ENCODE data around the gene FOXL1.
A peak's percentile ranks its signal among the peaks of the same experiment; 100 is the strongest.

FOXL1 gene

GRCh38 chr16:86570558-86571529 lies 7.5 kb upstream of the FOXL1 start:
- Mint-ChIP-seq H3K36me3 (no peaks in the 10 kb centered on the region), H3K4me1 (peaks cover 11% of the 10 kb centered on the region), H3K4me3 (no peak overlapping the region), H3K9me3 (no peaks in the 10 kb centered on the region), H3K27me3 (peaks cover 40% of the 10 kb centered on the region), H3K27ac (no peak overlapping the region)

GRCh38 chr16:86571530-86571915 lies 6.8 kb upstream of the FOXL1 start:
- H3K27me3 Mint-ChIP-seq = peaks cover 44% of the 10 kb centered on the region
- peaks cover 12% of the 10 kb centered on the region for H3K4me1 Mint-ChIP-seq
- H3K9me3 Mint-ChIP-seq = no peaks in the 10 kb centered on the region
- no peaks in the 10 kb centered on the region for H3K36me3 Mint-ChIP-seq
- H3K27ac Mint-ChIP-seq = no peak overlapping the region
- no peak overlapping the region for H3K4me3 Mint-ChIP-seq

GRCh38 chr16:86572041-86572521 lies 6.3 kb upstream of the FOXL1 start:
- Mint-ChIP-seq H3K4me3 (no peak overlapping the region), H3K9me3 (no peaks in the 10 kb centered on the region), H3K4me1 (peaks cover 15% of the 10 kb centered on the region), H3K27ac (no peak overlapping the region), H3K36me3 (no peaks in the 10 kb centered on the region), H3K27me3 (peaks cover 48% of the 10 kb centered on the region)

GRCh38 chr16:86572606-86573005 lies 5.7 kb upstream of the FOXL1 start:
- Mint-ChIP-seq H3K4me1 (peaks cover 11% of the 10 kb centered on the region), H3K4me3 (no peak overlapping the region), H3K36me3 (no peaks in the 10 kb centered on the region), H3K9me3 (no peaks in the 10 kb centered on the region), H3K27me3 (peaks cover 50% of the 10 kb centered on the region), H3K27ac (no peak overlapping the region)

- no peaks in the 10 kb centered on the region for H3K9me3 Mint-ChIP-seq
- no peaks in the 10 kb centered on the region for H3K36me3 Mint-ChIP-seq
- peaks cover 54% of the 10 kb centered on the region for H3K27me3 Mint-ChIP-seq
- no peak overlapping the region for H3K4me3 Mint-ChIP-seq
- peaks cover 11% of the 10 kb centered on the region for H3K4me1 Mint-ChIP-seq
- H3K27ac Mint-ChIP-seq = no peak overlapping the region
Measured at GRCh38 chr16:86573215-86573614, 5.1 kb upstream of the FOXL1 start.

- Mint-ChIP-seq H3K4me3 (no peak overlapping the region), H3K27ac (no peak overlapping the region), H3K27me3 (peaks cover 56% of the 10 kb centered on the region), H3K4me1 (peaks cover 11% of the 10 kb centered on the region), H3K36me3 (no peaks in the 10 kb centered on the region), H3K9me3 (no peaks in the 10 kb centered on the region)
Measured at GRCh38 chr16:86573646-86574508, 4.5 kb upstream of the FOXL1 start.

- H3K36me3 Mint-ChIP-seq = no peaks in the 10 kb centered on the region
- peaks cover 55% of the 10 kb centered on the region for H3K27me3 Mint-ChIP-seq
- peaks cover 10% of the 10 kb centered on the region for H3K4me1 Mint-ChIP-seq
- H3K27ac Mint-ChIP-seq = no peak overlapping the region
- no peaks in the 10 kb centered on the region for H3K9me3 Mint-ChIP-seq
- H3K4me3 Mint-ChIP-seq = no peak overlapping the region
Measured at GRCh38 chr16:86574646-86575045, 3.7 kb upstream of the FOXL1 start.

GRCh38 chr16:86575095-86575685 lies 3.2 kb upstream of the FOXL1 start:
- peaks cover 56% of the 10 kb centered on the region for H3K27me3 Mint-ChIP-seq
- H3K36me3 Mint-ChIP-seq = no peaks in the 10 kb centered on the region
- H3K4me1 Mint-ChIP-seq = peaks cover 12% of the 10 kb centered on the region
- H3K4me3 Mint-ChIP-seq = no peak overlapping the region
- no peaks in the 10 kb centered on the region for H3K9me3 Mint-ChIP-seq
- no peak overlapping the region for H3K27ac Mint-ChIP-seq

- peaks cover 12% of the 10 kb centered on the region for H3K4me1 Mint-ChIP-seq
- no peak overlapping the region for H3K27ac Mint-ChIP-seq
- H3K9me3 Mint-ChIP-seq = no peaks in the 10 kb centered on the region
- no peaks in the 10 kb centered on the region for H3K36me3 Mint-ChIP-seq
- H3K27me3 Mint-ChIP-seq = peaks cover 56% of the 10 kb centered on the region
- H3K4me3 Mint-ChIP-seq = peak overlapping the region; percentile 71
Measured at GRCh38 chr16:86575754-86576557, 2.4 kb upstream of the FOXL1 start.

GRCh38 chr16:86576591-86577313 lies 1.6 kb upstream of the FOXL1 start:
- H3K27ac Mint-ChIP-seq = no peak overlapping the region

GRCh38 chr16:86577314-86577971 lies 906 bp upstream of the FOXL1 start:
- Mint-ChIP-seq H3K36me3 (no peaks in the 10 kb centered on the region), H3K9me3 (no peaks in the 10 kb centered on the region), H3K27me3 (peaks cover 61% of the 10 kb centered on the region), H3K4me1 (peaks cover 12% of the 10 kb centered on the region), H3K4me3 (no peak overlapping the region), H3K27ac (no peak overlapping the region)

More at GRCh38 chr16:86576591-86577313, 1.6 kb upstream of the FOXL1 start:
- Mint-ChIP-seq H3K4me1 (peaks cover 12% of the 10 kb centered on the region), H3K9me3 (no peaks in the 10 kb centered on the region), H3K4me3 (peak overlapping the region; percentile 71), H3K36me3 (no peaks in the 10 kb centered on the region), H3K27me3 (peaks cover 59% of the 10 kb centered on the region)

GRCh38 chr16:86578611-86579267 lies 390 bp downstream of the FOXL1 start:
- Mint-ChIP-seq H3K4me3 (no peak overlapping the region), H3K4me1 (peaks cover 12% of the 10 kb centered on the region), H3K27me3 (peaks cover 62% of the 10 kb centered on the region), H3K36me3 (no peaks in the 10 kb centered on the region), H3K9me3 (no peaks in the 10 kb centered on the region), H3K27ac (no peak overlapping the region)

- H3K36me3 Mint-ChIP-seq = no peaks in the 10 kb centered on the region
- H3K9me3 Mint-ChIP-seq = no peaks in the 10 kb centered on the region
Measured at GRCh38 chr16:86579268-86580062, 1.1 kb downstream of the FOXL1 start.

More at GRCh38 chr16:86579268-86580062, 1.1 kb downstream of the FOXL1 start:
- Mint-ChIP-seq H3K4me3 (no peak overlapping the region), H3K4me1 (peaks cover 12% of the 10 kb centered on the region), H3K27ac (no peak overlapping the region), H3K27me3 (peaks cover 59% of the 10 kb centered on the region)

Measured in activated naive CD4-positive, alpha-beta T cell treated with anti-CD3 and anti-CD28 coated beads, Interleukin-2, amount 50 U/mL, for 24 hours (primary cell).